Measurements from ENCODE around the gene KIF26B.

KIF26B gene

DNA sequence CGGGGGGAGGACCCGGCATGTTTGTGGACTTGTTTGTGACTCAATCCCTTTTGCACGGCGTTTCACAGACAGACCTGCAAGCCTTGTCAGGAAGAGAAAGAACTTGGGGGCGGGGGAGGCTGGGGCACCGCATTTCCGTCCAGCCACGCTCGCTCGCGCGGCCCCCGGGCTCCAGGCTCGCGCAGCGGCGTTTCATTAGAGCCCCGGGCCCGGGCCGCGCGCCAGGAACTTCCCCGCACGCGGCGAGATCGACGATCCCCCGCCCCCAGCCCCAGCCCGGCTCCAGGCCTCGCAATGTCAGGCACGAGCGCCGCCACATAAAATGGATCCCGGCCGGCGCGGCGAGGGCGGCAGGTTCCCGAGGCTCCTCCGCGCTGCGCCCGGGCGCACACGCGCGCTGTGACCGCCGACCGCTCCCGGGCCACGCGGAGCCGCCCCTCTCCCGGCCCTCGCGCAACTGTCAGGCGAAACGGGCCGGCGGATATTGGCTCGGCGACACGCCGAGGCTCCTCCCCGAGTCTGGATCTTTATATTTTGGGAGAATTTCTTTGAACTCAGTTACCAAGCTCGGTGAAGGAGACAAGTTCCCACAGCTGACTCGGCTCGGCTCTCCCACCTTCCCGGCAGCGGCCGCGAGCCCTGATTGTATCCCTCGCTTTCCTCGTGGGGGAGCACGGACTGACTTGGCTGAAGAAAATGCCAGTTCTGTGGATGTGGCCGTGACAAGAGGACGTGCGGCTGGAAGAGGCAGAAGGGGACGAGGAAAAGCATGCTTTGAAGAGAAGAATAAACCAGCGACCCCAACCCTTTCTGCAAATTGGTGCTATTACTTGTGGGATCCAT lies at the start of gene KIF26B:
KIF26B (plus strand) TSS at position 557 of the 843 bp plus-strand sequence. CDS start 440 bp downstream, outside the sequence.
- ChIA-PET POLR2A (ENCODE audit: low non-redundant PET) (no interaction called here), CTCF (interaction anchor here (0.6 to 1.9 kb wide), 9 partner anchors 9 to 1469 kb away, joined by 3 to 8 read pairs (median 4); no protein-coding TSS in a partner anchor)
- peak; percentile 66 for DNase-seq (ENCODE audit: low spot score)
- TF ChIP-seq, protein P1, sequence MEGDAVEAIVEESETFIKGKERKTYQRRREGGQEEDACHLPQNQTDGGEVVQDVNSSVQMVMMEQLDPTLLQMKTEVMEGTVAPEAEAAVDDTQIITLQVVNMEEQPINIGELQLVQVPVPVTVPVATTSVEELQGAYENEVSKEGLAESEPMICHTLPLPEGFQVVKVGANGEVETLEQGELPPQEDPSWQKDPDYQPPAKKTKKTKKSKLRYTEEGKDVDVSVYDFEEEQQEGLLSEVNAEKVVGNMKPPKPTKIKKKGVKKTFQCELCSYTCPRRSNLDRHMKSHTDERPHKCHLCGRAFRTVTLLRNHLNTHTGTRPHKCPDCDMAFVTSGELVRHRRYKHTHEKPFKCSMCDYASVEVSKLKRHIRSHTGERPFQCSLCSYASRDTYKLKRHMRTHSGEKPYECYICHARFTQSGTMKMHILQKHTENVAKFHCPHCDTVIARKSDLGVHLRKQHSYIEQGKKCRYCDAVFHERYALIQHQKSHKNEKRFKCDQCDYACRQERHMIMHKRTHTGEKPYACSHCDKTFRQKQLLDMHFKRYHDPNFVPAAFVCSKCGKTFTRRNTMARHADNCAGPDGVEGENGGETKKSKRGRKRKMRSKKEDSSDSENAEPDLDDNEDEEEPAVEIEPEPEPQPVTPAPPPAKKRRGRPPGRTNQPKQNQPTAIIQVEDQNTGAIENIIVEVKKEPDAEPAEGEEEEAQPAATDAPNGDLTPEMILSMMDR (conservative IDR thresholded peaks at IDR 0.05; ENCODE audit: low read depth), result no peak
- H3K27ac ChIP-seq, result no peak within 1 kb of the TSS

DNA sequence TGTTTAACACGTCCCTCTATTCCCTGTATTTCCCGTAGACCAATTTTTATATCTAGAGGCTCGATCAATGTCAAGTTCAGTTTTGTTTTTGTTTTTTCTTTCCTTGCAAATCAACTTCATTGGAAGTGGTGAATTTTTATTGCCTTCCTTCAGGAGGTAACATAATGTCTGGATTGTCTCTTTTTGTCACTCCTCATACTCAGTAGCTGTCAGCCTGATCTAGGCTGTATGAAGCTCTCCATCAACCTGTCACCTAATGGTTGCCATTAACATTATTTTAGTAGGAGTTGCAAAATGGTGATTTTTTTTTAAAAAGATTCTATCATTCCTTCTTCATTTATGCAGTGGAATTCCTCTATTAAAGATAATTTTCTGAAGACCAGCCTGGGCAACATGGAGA lies 49.7 kb upstream of the KIF26B start:
- no peak overlapping the region for H3K27ac ChIP-seq
- DNase-seq (ENCODE audit: low spot score), result no peak
- TF ChIP-seq, protein P1 (conservative IDR thresholded peaks at IDR 0.05; ENCODE audit: low read depth), result no peak
- POLR2A ChIA-PET (ENCODE audit: low non-redundant PET), result no interaction called here
- CTCF ChIA-PET, result no interaction called here

DNA sequence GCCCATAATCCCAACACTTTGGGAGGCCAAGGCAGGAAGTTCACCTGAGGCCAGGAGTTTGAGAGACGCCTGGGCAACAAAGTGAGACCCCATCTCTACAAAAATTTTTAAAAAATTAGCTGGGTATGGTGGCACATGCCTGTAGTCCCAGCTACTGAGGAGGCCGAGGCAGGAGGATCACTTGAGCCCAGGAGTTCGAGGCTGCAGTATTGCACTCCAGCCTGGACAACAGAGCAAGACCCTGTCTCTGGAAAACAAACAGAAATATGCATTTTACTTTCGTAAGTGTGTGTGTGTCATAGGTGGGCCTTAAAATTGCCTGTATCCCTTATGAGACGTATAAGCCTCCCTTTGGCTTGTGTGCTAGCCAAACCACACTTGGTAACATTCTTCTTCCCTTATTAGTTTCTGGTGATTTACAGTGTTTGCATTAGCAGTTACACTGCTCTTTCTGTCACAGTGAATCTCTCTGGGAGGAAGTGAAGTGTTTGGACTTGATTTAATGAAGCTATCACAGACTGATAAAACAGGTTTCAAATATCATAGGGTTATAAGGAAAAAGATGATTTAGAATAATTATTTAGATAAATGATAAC lies 48.9 kb upstream of the KIF26B start:
- no peak overlapping the region for H3K27ac ChIP-seq
- DNase-seq (ENCODE audit: low spot score), result no peak
- POLR2A ChIA-PET (ENCODE audit: low non-redundant PET), result no interaction called here
- CTCF ChIA-PET, result no interaction called here
- TF ChIP-seq, protein P1 (conservative IDR thresholded peaks at IDR 0.05; ENCODE audit: low read depth), result no peak

DNA sequence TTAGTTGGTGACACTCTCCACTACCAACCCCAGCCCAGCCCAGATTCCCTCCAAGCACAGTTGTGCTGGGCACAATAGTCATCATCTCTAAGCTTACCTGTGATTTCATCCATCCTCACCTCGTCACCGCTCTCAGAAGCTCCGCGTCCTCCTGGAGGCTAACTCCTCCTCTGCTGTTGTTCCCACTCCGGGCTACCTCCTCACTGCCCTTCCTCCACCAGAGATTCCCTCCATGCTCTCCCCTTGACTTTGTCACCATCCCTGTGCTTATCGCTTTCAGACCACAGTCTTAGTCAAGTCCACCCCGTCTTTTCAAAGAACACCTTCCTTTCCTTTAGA lies 47.0 kb upstream of the KIF26B start:
- no peak for DNase-seq (ENCODE audit: low spot score)
- no peak overlapping the region for H3K27ac ChIP-seq
- ChIA-PET CTCF (interaction anchor here (0.5 to 0.7 kb wide), 2 partner anchors 49 to 1114 kb away, joined by 3 to 4 read pairs; no protein-coding TSS in a partner anchor), POLR2A (ENCODE audit: low non-redundant PET) (no interaction called here)
- TF ChIP-seq, protein P1 (conservative IDR thresholded peaks at IDR 0.05; ENCODE audit: low read depth), result no peak

DNA sequence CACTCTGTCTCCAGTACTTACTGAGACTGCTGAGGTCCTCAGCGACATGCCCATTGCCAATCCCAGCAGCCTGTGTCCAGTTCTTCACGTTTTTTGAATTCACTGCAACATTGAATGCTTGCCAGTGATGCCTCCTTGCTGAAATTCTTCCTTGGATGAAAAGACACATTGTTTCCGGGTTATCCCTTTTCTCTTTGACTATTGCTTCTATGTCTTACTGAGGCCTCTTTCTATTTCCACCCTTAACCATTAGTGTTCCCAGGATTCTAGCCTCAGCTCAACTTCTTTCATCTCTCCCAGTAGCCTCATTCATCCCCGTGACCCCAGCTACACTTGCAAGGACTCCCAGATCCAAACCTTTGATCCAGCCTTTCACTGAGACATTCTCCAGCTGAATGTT lies 46.5 kb upstream of the KIF26B start:
- no peak overlapping the region for H3K27ac ChIP-seq
- CTCF ChIA-PET, result interaction anchor here (0.7 kb wide), 1 partner anchor 1114 kb away, joined by 4 read pairs; no protein-coding TSS in a partner anchor
- DNase-seq (ENCODE audit: low spot score), result no peak
- POLR2A ChIA-PET (ENCODE audit: low non-redundant PET), result no interaction called here
- TF ChIP-seq, protein P1 (conservative IDR thresholded peaks at IDR 0.05; ENCODE audit: low read depth), result no peak

DNA sequence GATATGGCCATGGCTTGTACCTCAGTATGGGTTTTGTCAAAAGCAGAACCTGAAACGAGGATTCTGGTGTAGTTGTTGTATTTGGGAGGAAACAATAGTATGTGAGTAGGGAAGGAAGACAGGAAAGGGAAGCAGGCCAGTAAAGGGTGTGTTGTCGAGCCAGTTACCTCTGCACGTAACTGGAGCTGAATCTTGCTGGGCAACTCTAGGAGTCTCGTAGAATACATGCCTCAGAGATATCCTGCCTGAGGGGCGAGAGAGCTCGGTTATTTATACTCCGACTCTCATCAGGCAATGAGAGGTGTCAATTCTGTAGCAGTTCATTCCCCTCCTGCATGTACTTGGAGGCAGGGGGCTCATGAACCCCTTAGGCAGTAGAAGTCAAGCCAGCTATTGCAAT lies 45.9 kb upstream of the KIF26B start:
- H3K27ac ChIP-seq, result no peak overlapping the region
- no peak for DNase-seq (ENCODE audit: low spot score)
- CTCF ChIA-PET, result no interaction called here
- POLR2A ChIA-PET (ENCODE audit: low non-redundant PET), result interaction anchor here (0.5 kb wide), 1 partner anchor 48 kb away, joined by 11 read pairs; no protein-coding TSS in a partner anchor
- TF ChIP-seq, protein P1 (conservative IDR thresholded peaks at IDR 0.05; ENCODE audit: low read depth), result no peak
